H9 (cell line): ENCODE results near the gene KRTAP1-1. TPM values are rescaled to one million over a fixed set of nuclear protein-coding genes. Genes with fewer than 3 reads are reported as not detected.

Experiments
- DNase-seq: peaks from one replicate; pipeline ENCODE4 v3.0.0-alpha.2; 2017
- H2AFZ ChIP-seq: one replicate; pipeline ENCODE4 v1.6.1; 2013; ENCODE audit warnings: mild to moderate bottlenecking, low read length, control low read depth, moderate library complexity
- H2AK5ac ChIP-seq: 2 replicates; pipeline ENCODE4 v1.6.1; 2013; ENCODE audit warnings: low read length, control low read depth, mixed read lengths; ENCODE audit not compliant: insufficient read length
- H2BK120ac ChIP-seq: one replicate; pipeline ENCODE4 v1.6.1; 2013; ENCODE audit warnings: low read depth, mild to moderate bottlenecking, low read length, control low read depth, inconsistent platforms; ENCODE audit not compliant: poor library complexity, severe bottlenecking
- H2BK12ac ChIP-seq: 2 replicates; pipeline ENCODE4 v1.6.1; 2013; ENCODE audit warnings: low read length, control low read depth, mixed read lengths, low read depth; ENCODE audit not compliant: insufficient read length
- H2BK15ac ChIP-seq: 2 replicates; pipeline ENCODE4 v1.6.1; 2013; ENCODE audit warnings: low read depth, low read length, control low read depth
- H2BK20ac ChIP-seq: one replicate; pipeline ENCODE4 v1.6.1; 2013; ENCODE audit warnings: low read depth, mild to moderate bottlenecking, low read length, control low read depth, inconsistent platforms; ENCODE audit not compliant: poor library complexity, severe bottlenecking
- H2BK5ac ChIP-seq: 2 replicates; pipeline ENCODE4 v1.6.1; 2013; ENCODE audit warnings: low read length, control low read depth, mixed read lengths; ENCODE audit not compliant: insufficient read length
- H3K14ac ChIP-seq: 2 replicates; pipeline ENCODE4 v1.6.1; 2013; ENCODE audit warnings: low read length, control low read depth; ENCODE audit not compliant: insufficient read depth
- H3K18ac ChIP-seq: 2 replicates; pipeline ENCODE4 v1.6.1; 2013; ENCODE audit warnings: low read depth, mild to moderate bottlenecking, mixed read lengths, low read length, control low read depth; ENCODE audit not compliant: insufficient read length
- H3K23ac ChIP-seq: 2 replicates; pipeline ENCODE4 v1.6.1; 2013; ENCODE audit warnings: low read length, control low read depth, mixed read lengths, low read depth; ENCODE audit not compliant: insufficient read length
- H3K23me2 ChIP-seq: 2 replicates; pipeline ENCODE4 v1.6.1; 2013; ENCODE audit warnings: low read depth, mild to moderate bottlenecking, mixed read lengths, low read length, control low read depth; ENCODE audit not compliant: insufficient read length, poor library complexity, severe bottlenecking
- H3K27ac ChIP-seq: 2 replicates; pipeline ENCODE4 v1.5.1; 2013; ENCODE audit warnings: low read length, control low read depth, mixed read lengths, low read depth; ENCODE audit not compliant: insufficient read length
- H3K27me3 ChIP-seq: 2 replicates; pipeline ENCODE4 v1.6.1; 2013; ENCODE audit warnings: low read length, control low read depth, inconsistent platforms; ENCODE audit not compliant: insufficient read depth
- H3K4ac ChIP-seq: 2 replicates; pipeline ENCODE4 v1.6.1; 2013; ENCODE audit warnings: low read depth, mild to moderate bottlenecking, control low read depth, inconsistent platforms, low read length, moderate library complexity
- H3K4me1 ChIP-seq: 2 replicates; pipeline ENCODE4 v1.6.1; 2013; ENCODE audit warnings: low read length, control low read depth, inconsistent platforms; ENCODE audit not compliant: insufficient read depth
- H3K4me2 ChIP-seq: 2 replicates; pipeline ENCODE4 v1.6.1; 2013; ENCODE audit warnings: low read length, control low read depth, mixed read lengths; ENCODE audit not compliant: insufficient read length, insufficient read depth
- H3K56ac ChIP-seq: 2 replicates; pipeline ENCODE4 v1.6.1; 2013; ENCODE audit warnings: low read depth, mild to moderate bottlenecking, mixed read lengths, low read length, control low read depth; ENCODE audit not compliant: insufficient read length
- H3K79me1 ChIP-seq: 2 replicates; pipeline ENCODE4 v1.6.1; 2013; ENCODE audit warnings: low read depth, mild to moderate bottlenecking, moderate library complexity, low read length, control low read depth, inconsistent platforms; ENCODE audit not compliant: insufficient read depth, poor library complexity, severe bottlenecking
- H3K79me2 ChIP-seq: 2 replicates; pipeline ENCODE4 v1.6.1; 2013; ENCODE audit warnings: low read length, control low read depth, inconsistent platforms; ENCODE audit not compliant: insufficient read depth
- H3K9ac ChIP-seq: 2 replicates; pipeline ENCODE4 v1.6.1; 2013; ENCODE audit warnings: low read length, control low read depth, mixed read lengths; ENCODE audit not compliant: insufficient read length; ENCODE audit errors: extremely low read depth
- H3K9me3 ChIP-seq: one replicate; pipeline ENCODE4 v1.6.1; 2013; ENCODE audit warnings: low read depth, low read length, inconsistent platforms; ENCODE audit not compliant: control insufficient read depth
- H3T11ph ChIP-seq: one replicate; pipeline ENCODE4 v1.6.1; 2013; ENCODE audit warnings: mild to moderate bottlenecking, low read length, control low read depth, inconsistent platforms
- H4K20me1 ChIP-seq: one replicate; pipeline ENCODE4 v1.6.1; 2013; ENCODE audit not compliant: control insufficient read depth, insufficient read length, insufficient read depth
- H4K5ac ChIP-seq: 2 replicates; pipeline ENCODE4 v1.6.1; 2013; ENCODE audit warnings: low read depth, mild to moderate bottlenecking, mixed read lengths, low read length, control low read depth; ENCODE audit not compliant: insufficient read length
- H4K8ac ChIP-seq: replicated peaks from 2 replicates; pipeline ENCODE4 v1.6.1; 2013; ENCODE audit warnings: low read length, control low read depth, mixed read lengths, low read depth; ENCODE audit not compliant: insufficient read length
- H4K91ac ChIP-seq: 2 replicates; pipeline ENCODE4 v1.6.1; 2013; ENCODE audit warnings: low read depth, mild to moderate bottlenecking, moderate library complexity, mixed read lengths, low read length, control low read depth; ENCODE audit not compliant: insufficient read length
- H3K27ac Mint-ChIP-seq, 3 experiments: 2 replicates in 2 of 3; 3 replicates in 1 of 3; pipeline ENCODE4 v1.8.0; 2020 to 2021; ENCODE audit warnings: mixed read lengths in 3 of 3, mild to moderate bottlenecking in 1 of 3, moderate library complexity in 1 of 3
- H3K27me3 Mint-ChIP-seq: 2 replicates; pipeline ENCODE4 v1.8.0; 2021; ENCODE audit warnings: low read depth, mild to moderate bottlenecking, moderate library complexity, mixed read lengths
- H3K36me3 Mint-ChIP-seq, 3 experiments: 2 replicates in 2 of 3; 3 replicates in 1 of 3; pipeline ENCODE4 v1.8.0; 2020 to 2021; ENCODE audit warnings: low read depth in 3 of 3, mixed read lengths in 3 of 3; ENCODE audit not compliant: insufficient read depth in 1 of 3
- H3K4me1 Mint-ChIP-seq, 2 experiments: 2 replicates each; pipeline ENCODE4 v1.8.0; 2020; ENCODE audit warnings: mixed read lengths in 2 of 2
- H3K4me3 Mint-ChIP-seq, 2 experiments: 2 replicates in 1 of 2; 3 replicates in 1 of 2; pipeline ENCODE4 v1.8.0; 2020 to 2021; ENCODE audit warnings: mild to moderate bottlenecking in 2 of 2, mixed read lengths in 2 of 2, moderate library complexity in 1 of 2
- H3K9me3 Mint-ChIP-seq, 2 experiments: 2 replicates in 1 of 2; 3 replicates in 1 of 2; pipeline ENCODE4 v1.8.0; 2020; ENCODE audit warnings: mild to moderate bottlenecking in 2 of 2, mixed read lengths in 2 of 2, moderate library complexity in 1 of 2
- WGBS: extraction: QIAGEN DNeasy Blood & Tissue Kit; methylation state at CpG from one replicate; pipeline ENCODE4 v1.1.7; 2013; ENCODE audit warnings: missing lambda C conversion rate, low lambda C conversion rate, mixed read lengths; ENCODE audit not compliant: insufficient read length; ENCODE audit errors: extremely low coverage; 5-methylcytosine and 5-hydroxymethylcytosine counted together
- total RNA-seq: library from RNA; stranded (reverse); gene quantifications from 2 replicates; pipeline ENCODE4 v1.2.1, GENCODE V29; 2021
- TF ChIP-seq, protein P1 (sequence below): fragments of 200-600 bp; sonication (generic); conservative IDR thresholded peaks from 3 replicates; pipeline ENCODE4 v1.8.0; 2021; ENCODE audit warnings: antibody characterized with exemption, mild to moderate bottlenecking

Gene KRTAP1-1
- total RNA-seq, 1 experiment from 2014 or later: not detected

DNA sequence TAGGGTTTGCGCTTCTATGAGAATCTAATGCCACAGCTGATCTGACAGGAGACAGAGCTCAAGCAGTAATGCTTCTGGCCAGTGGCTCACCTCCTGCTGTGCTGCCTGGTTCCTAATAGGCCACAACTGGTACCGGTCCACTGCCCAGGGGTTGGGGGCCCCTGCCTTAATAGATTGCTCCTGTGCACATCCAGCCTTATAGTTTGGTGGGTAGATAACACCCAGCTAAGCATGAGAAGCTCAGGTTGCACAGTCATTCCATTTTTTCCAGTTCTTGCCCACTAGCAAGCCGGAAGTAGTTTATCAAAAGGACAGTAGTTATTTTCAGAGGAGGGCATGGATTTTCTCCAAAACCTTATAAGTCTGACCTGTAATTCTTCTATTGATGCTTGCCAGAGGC lies 21.8 kb downstream of the KRTAP1-1 start:
- Histone ChIP-seq H3K27ac (no peak overlapping the region), H3K79me1 (no peaks in the 10 kb centered on the region), H3K9ac (no peak overlapping the region), H3K79me2 (no peaks in the 10 kb centered on the region), H2BK5ac (no peak overlapping the region), H2BK15ac (no peak overlapping the region), H2AFZ (no peak overlapping the region), H4K5ac (no peak overlapping the region), H3K27me3 (no peaks in the 10 kb centered on the region), H3K23ac (no peak overlapping the region), H3K23me2 (no peaks in the 10 kb centered on the region), H2BK120ac (no peak overlapping the region), H4K8ac (no peak overlapping the region), H3K4ac (no peak overlapping the region), H3K4me2 (no peak overlapping the region), H2BK12ac (no peak overlapping the region), H4K20me1 (no peaks in the 10 kb centered on the region), H3K18ac (no peak overlapping the region), H3K9me3 (no peaks in the 10 kb centered on the region), H3K56ac (no peak overlapping the region), H2AK5ac (no peak overlapping the region), H2BK20ac (no peak overlapping the region), H3K4me1 (no peaks in the 10 kb centered on the region), H3K14ac (no peak overlapping the region), H3T11ph (no peak overlapping the region), H4K91ac (no peak overlapping the region)
- WGBS: no CpG with 5 or more reads among the region's 3 CpGs
- Mint-ChIP-seq H3K27me3 (no peaks in the 10 kb centered on the region), H3K4me3 (no peak overlapping the region), H3K4me1 (peaks cover 0 to 2% of the 10 kb centered on the region in 2 experiments; a peak in 1 of 4 replicates), H3K27ac (no peak overlapping the region), H3K36me3 (no peaks in the 10 kb centered on the region), H3K9me3 (peaks cover 0 to 3% of the 10 kb centered on the region in 2 experiments; a peak in 1 of 5 replicates)
- no peak for DNase-seq
- TF ChIP-seq, protein P1, sequence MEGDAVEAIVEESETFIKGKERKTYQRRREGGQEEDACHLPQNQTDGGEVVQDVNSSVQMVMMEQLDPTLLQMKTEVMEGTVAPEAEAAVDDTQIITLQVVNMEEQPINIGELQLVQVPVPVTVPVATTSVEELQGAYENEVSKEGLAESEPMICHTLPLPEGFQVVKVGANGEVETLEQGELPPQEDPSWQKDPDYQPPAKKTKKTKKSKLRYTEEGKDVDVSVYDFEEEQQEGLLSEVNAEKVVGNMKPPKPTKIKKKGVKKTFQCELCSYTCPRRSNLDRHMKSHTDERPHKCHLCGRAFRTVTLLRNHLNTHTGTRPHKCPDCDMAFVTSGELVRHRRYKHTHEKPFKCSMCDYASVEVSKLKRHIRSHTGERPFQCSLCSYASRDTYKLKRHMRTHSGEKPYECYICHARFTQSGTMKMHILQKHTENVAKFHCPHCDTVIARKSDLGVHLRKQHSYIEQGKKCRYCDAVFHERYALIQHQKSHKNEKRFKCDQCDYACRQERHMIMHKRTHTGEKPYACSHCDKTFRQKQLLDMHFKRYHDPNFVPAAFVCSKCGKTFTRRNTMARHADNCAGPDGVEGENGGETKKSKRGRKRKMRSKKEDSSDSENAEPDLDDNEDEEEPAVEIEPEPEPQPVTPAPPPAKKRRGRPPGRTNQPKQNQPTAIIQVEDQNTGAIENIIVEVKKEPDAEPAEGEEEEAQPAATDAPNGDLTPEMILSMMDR: no peak
